MV-4-11 (cell line): Measurements from ENCODE around the gene ABHD10.
"Not testable (repeated sequence)": the region's sequence is repeated elsewhere in the genome, so short reads cannot be mapped to it uniquely, and the experiment has no call there.

ENCODE experiments used
- DNase-seq: peaks from one replicate; lab custom pipeline; 2025; lab: John Stamatoyannopoulos, UW

ABHD10 gene

GRCh38 chr3:112034436-112034835 is 55.6 kb downstream of the ABHD10 start, which contains the start of gene TMPRSS7:
TMPRSS7 (plus strand) TSS chr3:112034736; CDS start chr3:112034846, 110 bp downstream.
- no peak for DNase-seq

GRCh38 chr3:112035241-112035640 is 56.4 kb downstream of the ABHD10 start:
- DNase-seq = no peak

GRCh38 chr3:112037194-112037593 is 58.4 kb downstream of the ABHD10 start:
- DNase-seq = not testable (repeated sequence)

GRCh38 chr3:112038863-112039262 is 60.0 kb downstream of the ABHD10 start:
- DNase-seq = no peak

GRCh38 chr3:112041321-112041720 is 62.5 kb downstream of the ABHD10 start:
- no peak for DNase-seq

- no peak for DNase-seq
These were observed 64.0 kb downstream of the ABHD10 start for GRCh38 chr3:112042842-112043280.
